ENCODE results near the gene VAPB. TPM values are rescaled to one million over a fixed set of nuclear protein-coding genes. Genes with fewer than 3 reads are reported as not detected.

The VAPB gene
- total RNA-seq, 1 experiment from 2014 or later = 51.1 TPM

- TF ChIP-seq REST (IDR thresholded peaks at IDR 0.05; ENCODE audit: low read depth) = no peak
- no peak; the same call in 1 of the 2 replicates for TF ChIP-seq RAD21 (IDR thresholded peaks at IDR 0.05; ENCODE audit: low read depth)
These were observed 10.3 kb upstream of the VAPB start (continued) for GRCh38 chr20:58378704-58379103.

DNA sequence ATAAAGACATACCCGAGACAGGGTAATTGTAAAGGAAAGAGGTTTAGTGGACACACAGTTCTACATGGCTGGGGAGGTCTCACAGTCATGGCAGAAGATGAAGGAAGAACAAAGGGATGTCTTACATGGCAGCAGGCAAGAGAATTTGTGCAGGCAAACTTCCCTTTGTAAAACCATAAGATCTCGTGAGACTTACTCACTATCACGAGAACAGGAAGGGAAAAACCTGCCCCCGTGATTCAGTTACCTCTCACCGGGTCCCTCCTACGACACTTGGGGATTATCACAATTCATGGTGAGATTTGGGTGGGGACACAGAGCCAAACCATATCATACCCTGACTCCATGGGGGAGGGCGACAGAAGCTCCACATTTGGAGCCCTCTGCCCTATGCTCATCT, 7.4 kb upstream of the VAPB start:
- RAD21 ChIA-PET (ENCODE audit: low non-redundant PET in 1 of 2, low total read pairs in 2 of 2, uncharacterized antibody in 2 of 2, unreplicated experiment in 2 of 2) = no interaction called here
- TF ChIP-seq EZH2 (IDR thresholded peaks at IDR 0.05) (no peak), POLR2A (IDR thresholded peaks at IDR 0.05; ENCODE audit: borderline replicate concordance, extremely low read depth, insufficient read depth, insufficient read length) (no peak), MAX (IDR thresholded peaks at IDR 0.05) (no peak), SIN3A (IDR thresholded peaks at IDR 0.05; ENCODE audit: low read depth) (no peak), SRF (IDR thresholded peaks at IDR 0.05; ENCODE audit: low read depth) (no peak), ELF1 (IDR thresholded peaks at IDR 0.05; ENCODE audit: borderline replicate concordance, low read depth) (no peak), CBX3 (IDR thresholded peaks at IDR 0.05; ENCODE audit: low read depth) (no peak), CTCF (IDR thresholded peaks at IDR 0.05 in 2 of 3, conservative IDR thresholded peaks at IDR 0.05 in 1 of 3; ENCODE audit: borderline replicate concordance in 1 of 3, insufficient read depth in 1 of 3, low read depth in 2 of 3, low read length in 2 of 3) (no peak), YY1 (IDR thresholded peaks at IDR 0.05; ENCODE audit: extremely low read depth, insufficient replicate concordance, low read depth, low read length) (no peak), ZNF274 (IDR thresholded peaks at IDR 0.05; ENCODE audit: low read depth, low read length) (no peak)
- TF ChIP-seq, protein P1, sequence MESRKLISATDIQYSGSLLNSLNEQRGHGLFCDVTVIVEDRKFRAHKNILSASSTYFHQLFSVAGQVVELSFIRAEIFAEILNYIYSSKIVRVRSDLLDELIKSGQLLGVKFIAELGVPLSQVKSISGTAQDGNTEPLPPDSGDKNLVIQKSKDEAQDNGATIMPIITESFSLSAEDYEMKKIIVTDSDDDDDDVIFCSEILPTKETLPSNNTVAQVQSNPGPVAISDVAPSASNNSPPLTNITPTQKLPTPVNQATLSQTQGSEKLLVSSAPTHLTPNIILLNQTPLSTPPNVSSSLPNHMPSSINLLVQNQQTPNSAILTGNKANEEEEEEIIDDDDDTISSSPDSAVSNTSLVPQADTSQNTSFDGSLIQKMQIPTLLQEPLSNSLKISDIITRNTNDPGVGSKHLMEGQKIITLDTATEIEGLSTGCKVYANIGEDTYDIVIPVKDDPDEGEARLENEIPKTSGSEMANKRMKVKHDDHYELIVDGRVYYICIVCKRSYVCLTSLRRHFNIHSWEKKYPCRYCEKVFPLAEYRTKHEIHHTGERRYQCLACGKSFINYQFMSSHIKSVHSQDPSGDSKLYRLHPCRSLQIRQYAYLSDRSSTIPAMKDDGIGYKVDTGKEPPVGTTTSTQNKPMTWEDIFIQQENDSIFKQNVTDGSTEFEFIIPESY (IDR thresholded peaks at IDR 0.05; ENCODE audit: extremely low read depth, insufficient replicate concordance, low read length) = no peak
- intact Hi-C loops (cut with micrococcal nuclease) = no loop called here
- H3K36me3 ChIP-seq (ENCODE audit: control insufficient read depth in 1 of 2, insufficient read depth in 2 of 2, low read length in 2 of 2) = no peaks in the 10 kb centered on the region
- no peaks in the 10 kb centered on the region for H3K9me3 ChIP-seq (ENCODE audit: control insufficient read depth in 1 of 2, insufficient read depth in 1 of 2, low read depth in 1 of 2, low read length in 2 of 2)
- POLR2A ChIA-PET = no interaction called here
- no peak overlapping the region for H3K4me2 ChIP-seq (ENCODE audit: low read length)
- H2AFZ ChIP-seq (ENCODE audit: low read depth, low read length, poor library complexity, severe bottlenecking) = no peak overlapping the region
- DNase-seq (ENCODE audit: low read depth, low spot score) (no peak), ATAC-seq (no peak)
- no peaks in the 10 kb centered on the region for H3K79me2 ChIP-seq (ENCODE audit: insufficient read depth, low read length)
- CTCF ChIA-PET = no interaction called here
- no peaks in the 10 kb centered on the region for H3K27me3 ChIP-seq (ENCODE audit: insufficient read depth, low read length)
- H3K27ac ChIP-seq (ENCODE audit: low read depth, low read length) = no peak overlapping the region
- H3K4me3 ChIP-seq (replicated peaks in 1 of 2; ENCODE audit: low read depth in 1 of 2, low read length in 2 of 2) = no peak overlapping the region
- H3K9ac ChIP-seq (ENCODE audit: low read length) = no peak overlapping the region
- no peaks in the 10 kb centered on the region for H3K9me2 ChIP-seq (ENCODE audit: insufficient read depth)
- no peaks in the 10 kb centered on the region for H3K4me1 ChIP-seq (ENCODE audit: control insufficient read depth in 1 of 2, insufficient read depth in 2 of 2, low read length in 2 of 2)
- H4K20me1 ChIP-seq (ENCODE audit: insufficient read depth) = no peaks in the 10 kb centered on the region
- no TSS peak for BruUV-seq (replicated peaks)
